Measurements from ENCODE around the gene INSR. TPM values are rescaled to one million over a fixed set of nuclear protein-coding genes. Genes with fewer than 3 reads are reported as not detected.
"Not testable (repeated sequence)": the region's sequence is repeated elsewhere in the genome, so short reads cannot be mapped to it uniquely, and the experiment has no call there.

The INSR gene
- polyA plus RNA-seq, 10 donors = 10.4 to 19.0 (median 14.3) TPM

- peak; percentile 28 to 82 (median 68) for DNase-seq
These were observed 70.0 kb downstream of the INSR start for GRCh38 chr19:7224209-7224686.

GRCh38 chr19:7223429-7223828 is 70.8 kb downstream of the INSR start:
- DNase-seq = no peak

- no peak for DNase-seq
These were observed 75.2 kb downstream of the INSR start for GRCh38 chr19:7219056-7219455.

- no peak for DNase-seq
These were observed 76.4 kb downstream of the INSR start for GRCh38 chr19:7217861-7218260.

GRCh38 chr19:7216373-7216902 is 77.8 kb downstream of the INSR start:
- DNase-seq = no peak

- no peak for DNase-seq
These were observed 79.0 kb downstream of the INSR start for GRCh38 chr19:7215176-7215575.

- DNase-seq = no peak
These were observed 79.7 kb downstream of the INSR start for GRCh38 chr19:7214324-7215089.

- no peak for DNase-seq
These were observed 80.4 kb downstream of the INSR start for GRCh38 chr19:7213628-7214323.

GRCh38 chr19:7211191-7211951 is 82.8 kb downstream of the INSR start:
- no peak for DNase-seq

- DNase-seq = no peak
These were observed 83.9 kb downstream of the INSR start for GRCh38 chr19:7210359-7210758.

- DNase-seq = not testable (repeated sequence)
These were observed 84.5 kb downstream of the INSR start for GRCh38 chr19:7209597-7210325.

- DNase-seq = not testable (repeated sequence)
These were observed 85.2 kb downstream of the INSR start for GRCh38 chr19:7209036-7209435.

GRCh38 chr19:7203332-7203731 is 90.9 kb downstream of the INSR start:
- DNase-seq = no peak

GRCh38 chr19:7202888-7203287 is 91.3 kb downstream of the INSR start:
- no peak for DNase-seq

GRCh38 chr19:7200736-7201135 is 93.5 kb downstream of the INSR start:
- DNase-seq = no peak

GRCh38 chr19:7199613-7200533 is 94.3 kb downstream of the INSR start:
- DNase-seq = no peak

- DNase-seq = peak; percentile 94 to 98 (median 96)
These were observed 96.2 kb downstream of the INSR start for GRCh38 chr19:7197760-7198696.

GRCh38 chr19:7197119-7197759 is 97.0 kb downstream of the INSR start:
- peak; percentile 95 to 97 (median 96) for DNase-seq

- DNase-seq = peak in 1 of 3 donors; percentile 58
These were observed 97.5 kb downstream of the INSR start for GRCh38 chr19:7196763-7197118.

Measured in muscle of back (tissue), 11 donors.